ENCODE data around the gene PEA15. TPM values are rescaled to one million over a fixed set of nuclear protein-coding genes. Genes with fewer than 3 reads are reported as not detected.

The PEA15 gene
- total and polyA plus RNA-seq, 10 of the 15 experiments (the other 5 are each of a cell fraction or from before 2014, with no cell fraction given) = 15.1 to 269 (median 65.6) TPM

- no peak for TF ChIP-seq NFIC (IDR thresholded peaks at IDR 0.05; ENCODE audit: low read depth, low read length)
- TF ChIP-seq USF1 (IDR thresholded peaks at IDR 0.05; ENCODE audit: borderline replicate concordance, extremely low read length, insufficient read depth, low read depth, low read length) = no peak
- TF ChIP-seq POLR2AphosphoS2 (IDR thresholded peaks at IDR 0.05; ENCODE audit: low read depth, low read length) = no peak
- TF ChIP-seq NKRF (conservative IDR thresholded peaks at IDR 0.05) = no peak
- TF ChIP-seq SIN3A (IDR thresholded peaks at IDR 0.05; ENCODE audit: low read depth, low read length) = no peak
- no peak for TF ChIP-seq FOXM1 (IDR thresholded peaks at IDR 0.05; ENCODE audit: low read depth, low read length)
- no peak for TF ChIP-seq PBX3 (IDR thresholded peaks at IDR 0.05; ENCODE audit: insufficient replicate concordance, low read depth, low read length)
- TF ChIP-seq SREBF2 (IDR thresholded peaks at IDR 0.05; ENCODE audit: low read length) = no peak
- TF ChIP-seq PML (IDR thresholded peaks at IDR 0.05; ENCODE audit: low read length) = no peak
- no peak for TF ChIP-seq SPI1 (IDR thresholded peaks at IDR 0.05; ENCODE audit: borderline replicate concordance, insufficient read depth, low read depth, low read length)
These were observed 42.3 kb upstream of the PEA15 start (continued) for GRCh38 chr1:160162931-160163330.

All from GM12878 (cell line).